Frontal cortex (tissue), 4 donors: ENCODE data around the gene INPP5J. TPM values are rescaled to one million over a fixed set of nuclear protein-coding genes. Genes with fewer than 3 reads are reported as not detected.

ENCODE experiments used
- DNase-seq, 2 donors: peaks; one replicate each; pipeline ENCODE4 v3.0.0; 2012; ENCODE audit warnings: low spot score in 2 of 2
- FAIRE-seq: peaks from 2 replicates; lab custom pipeline; 2012; peaks lifted over from hg19 to GRCh38; lab: Jason Lieb, UNC
- small RNA-seq: library from RNA; depleted of rRNA; stranded (forward); fragments of <200 nt; gene quantifications from one replicate; pipeline ENCODE3, GENCODE V24; 2014
- total RNA-seq: library from RNA; depleted of rRNA; stranded (reverse); fragments of >200 nt; gene quantifications from one replicate; pipeline ENCODE4 v1.2.3, GENCODE V29; 2014
- donor health status: control.
- donor health status: control.
- donor health status: control.

INPP5J gene
- total RNA-seq, 1 donor from 2014 or later: 2.0 TPM

DNA sequence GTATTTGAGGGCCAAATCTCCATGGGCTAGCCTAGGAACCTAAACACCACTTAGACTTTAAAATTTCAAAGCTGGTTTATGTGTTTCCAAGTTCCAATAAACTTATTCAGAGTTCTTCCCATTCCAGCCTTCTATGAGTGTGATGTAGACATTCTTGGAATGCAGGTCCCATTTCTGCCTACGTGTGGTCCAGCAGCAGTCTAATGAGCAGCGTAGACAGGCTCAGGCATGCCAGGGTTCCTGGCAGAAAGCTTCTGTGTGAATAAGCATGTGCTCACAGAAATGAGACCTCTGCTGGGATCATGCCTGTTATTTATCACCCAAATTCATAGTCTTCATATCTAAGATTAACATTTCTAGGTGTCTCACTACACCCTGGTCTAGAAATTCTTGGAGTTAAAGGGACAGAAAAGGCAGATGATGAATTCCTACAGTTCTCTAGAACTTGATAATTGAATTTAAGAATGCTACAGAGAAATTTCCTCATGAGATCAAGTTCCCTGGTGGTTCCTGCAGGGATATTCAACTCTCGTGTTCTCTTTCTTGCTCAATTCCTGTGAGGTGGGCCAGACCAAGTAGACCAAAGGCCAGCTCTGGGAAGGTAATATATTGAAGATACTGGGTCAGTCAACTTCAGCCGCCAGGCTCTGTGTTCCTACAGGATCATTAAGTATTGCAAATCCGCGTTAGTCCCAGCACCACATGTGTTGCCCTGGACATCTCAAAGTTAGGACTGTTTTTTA, 54.8 kb downstream of the INPP5J start:
- DNase-seq: no peak
- FAIRE-seq: no peak

DNA sequence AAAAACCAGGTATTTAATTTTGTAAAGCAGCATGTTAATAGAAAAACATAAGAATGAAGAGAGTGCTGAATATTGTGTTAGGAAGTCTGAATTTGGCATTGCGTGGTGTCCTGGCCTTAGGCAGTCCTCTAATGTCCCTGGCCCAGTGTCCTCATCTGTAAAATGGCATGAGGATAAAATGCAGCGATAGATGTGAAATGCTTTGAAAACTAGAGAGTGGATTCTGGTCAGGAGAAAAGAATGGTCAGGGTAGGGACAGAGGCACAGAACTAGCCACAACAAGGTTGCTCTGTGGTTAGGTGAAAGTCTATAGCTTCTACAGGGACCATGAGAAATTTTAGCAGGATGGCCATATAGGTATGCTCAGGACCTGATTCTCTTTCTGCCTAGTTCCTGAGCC, 56.1 kb downstream of the INPP5J start:
- FAIRE-seq (no peak), DNase-seq (no peak)

DNA sequence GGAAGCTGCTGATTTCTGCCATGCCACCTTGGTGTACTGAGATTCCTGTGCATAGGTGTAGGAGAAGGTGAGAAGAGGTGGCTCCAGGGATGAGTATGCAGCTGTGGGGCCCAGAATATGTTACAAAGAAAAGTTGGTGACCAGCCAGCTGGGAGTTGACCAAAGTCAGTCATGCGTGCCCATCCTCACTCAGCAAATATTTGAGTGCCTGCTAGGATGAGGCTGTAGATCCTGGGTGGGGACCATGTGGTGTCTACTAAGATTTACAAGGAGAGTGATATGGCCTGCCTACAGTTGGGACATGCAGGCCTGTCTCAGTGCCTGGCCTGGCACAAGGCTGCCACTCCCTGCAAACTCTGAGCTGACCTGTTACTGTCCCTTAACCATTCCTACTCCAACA, 56.6 kb downstream of the INPP5J start:
- DNase-seq (no peak), FAIRE-seq (no peak)

DNA sequence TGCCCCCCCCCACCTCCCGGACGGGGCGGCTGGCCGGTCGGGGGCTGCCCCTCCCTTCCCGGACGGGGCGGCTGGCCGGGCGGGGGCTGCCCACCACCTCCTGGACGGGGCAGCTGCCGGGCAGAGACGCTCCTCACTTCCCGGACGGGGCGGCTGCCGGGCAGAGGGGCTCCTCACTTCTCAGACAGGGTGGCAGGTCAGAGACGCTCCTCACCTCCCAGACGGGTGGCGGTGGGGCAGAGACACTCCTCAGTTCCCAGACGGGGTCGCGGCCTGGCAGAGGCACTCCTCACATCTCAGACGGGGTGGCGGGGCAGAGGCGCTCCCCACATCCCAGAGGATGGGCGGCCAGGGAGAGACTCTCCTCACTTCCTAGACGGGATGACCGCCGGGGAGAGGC, 61.2 kb downstream of the INPP5J start:
- DNase-seq: no peak
- FAIRE-seq: no peak

Small RNA genes within 50 kb of the gene (small RNA-seq; reads per million reads assigned to genes)
- gene MIR3928: 1.8 reads per million, percentile 80 among the genes with 10 or more reads in this experiment

Other genes starting within 250 kb of the INPP5J start
- gene MORC2, start 154.2 kb upstream of the INPP5J start, total RNA-seq: 26.1 TPM
- 55.8 TPM for gene TUG1, start 153.7 kb upstream of the INPP5J start, total RNA-seq
- 9.0 TPM for gene SMTN, start 41.6 kb upstream of the INPP5J start, total RNA-seq
- gene SELENOM, start 15.4 kb upstream of the INPP5J start, total RNA-seq: 11.8 TPM
- under 0.01 TPM for gene PLA2G3, start 17.5 kb downstream of the INPP5J start, total RNA-seq
- gene RNF185, start 37.2 kb downstream of the INPP5J start, total RNA-seq: 27.7 TPM
- gene LIMK2, start 89.3 kb downstream of the INPP5J start, total RNA-seq: 13.9 TPM
- gene PIK3IP1, start 169.5 kb downstream of the INPP5J start, total RNA-seq: 20.8 TPM
- 24.1 TPM for gene PATZ1, start 223.4 kb downstream of the INPP5J start, total RNA-seq